ENCODE data around the gene PBXIP1.

The PBXIP1 gene

GRCh38 chr1:154955039-154955717 is 721 bp downstream of the PBXIP1 start:
- DNase-seq = peak; percentile 98

GRCh38 chr1:154954541-154954940 is 1.4 kb downstream of the PBXIP1 start:
- no peak for DNase-seq

GRCh38 chr1:154953611-154954038 is 2.3 kb downstream of the PBXIP1 start:
- DNase-seq = no peak

GRCh38 chr1:154952664-154953063 is 3.2 kb downstream of the PBXIP1 start:
- DNase-seq = no peak

- DNase-seq = peak; percentile 72 to 80
These were observed 3.8 kb downstream of the PBXIP1 start for GRCh38 chr1:154951901-154952657.

GRCh38 chr1:154948079-154948478 is 7.8 kb downstream of the PBXIP1 start:
- no peak for DNase-seq

- DNase-seq = no peak
These were observed 9.7 kb downstream of the PBXIP1 start for GRCh38 chr1:154945962-154946850.

GRCh38 chr1:154945160-154945961 is 10.5 kb downstream of the PBXIP1 start:
- no peak for DNase-seq

- DNase-seq = no peak
These were observed 11.3 kb downstream of the PBXIP1 start for GRCh38 chr1:154944401-154945159.

- DNase-seq = peak in 1 of 2 donors; percentile 44
These were observed 12.1 kb downstream of the PBXIP1 start for GRCh38 chr1:154943649-154944400.

- DNase-seq = no peak
These were observed 14.4 kb downstream of the PBXIP1 start for GRCh38 chr1:154941333-154942013.

- no peak for DNase-seq
These were observed 15.2 kb downstream of the PBXIP1 start for GRCh38 chr1:154940651-154941194.

GRCh38 chr1:154940213-154940560 is 15.7 kb downstream of the PBXIP1 start:
- DNase-seq = no peak

GRCh38 chr1:154938604-154939399 is 17.1 kb downstream of the PBXIP1 start:
- DNase-seq = no peak

GRCh38 chr1:154937988-154938386 is 17.9 kb downstream of the PBXIP1 start:
- no peak for DNase-seq

- DNase-seq = peak; percentile 92 to 93
These were observed 18.6 kb downstream of the PBXIP1 start for GRCh38 chr1:154937085-154937987.

GRCh38 chr1:154936555-154937084 is 19.3 kb downstream of the PBXIP1 start, which contains the start of gene PMVK:
Gene PMVK (minus strand): TSS chr1:154936719. CDS start chr1:154936685, 34 bp downstream.
- peak; percentile 94 to 96 for DNase-seq
